Measurements from ENCODE around the gene ACOX2. TPM values are rescaled to one million over a fixed set of nuclear protein-coding genes. Genes with fewer than 3 reads are reported as not detected.

ACOX2 gene
- total and polyA plus RNA-seq, 10 of the 15 experiments (the other 5 are each of a cell fraction or from before 2014, with no cell fraction given): 0.72 TPM; not detected in 9

GRCh38 chr3:58518291-58518789 is 18.6 kb downstream of the ACOX2 start:
- Histone ChIP-seq H3K4me1 (ENCODE audit: control insufficient read depth, insufficient read depth, low read length) (no peaks in the 10 kb centered on the region), H3K36me3 (ENCODE audit: control insufficient read depth in 2 of 2, insufficient read depth in 2 of 2, low read length in 1 of 2) (no peaks in the 10 kb centered on the region), H3K27me3 (replicated peaks in 1 of 2; ENCODE audit: control insufficient read depth in 2 of 2, insufficient read depth in 2 of 2, low read length in 1 of 2) (peaks cover 0 to 4% of the 10 kb centered on the region in 2 experiments; a peak in 2 of 4 replicates), H3K79me2 (ENCODE audit: control insufficient read depth, insufficient read depth, low read length) (no peaks in the 10 kb centered on the region), H3K27ac (ENCODE audit: control insufficient read depth, insufficient read depth) (no peak overlapping the region), H3K4me2 (ENCODE audit: control insufficient read depth, insufficient read depth) (no peak overlapping the region), H3K9me3 (replicated peaks; ENCODE audit: control insufficient read depth, insufficient read depth, low read length) (no peaks in the 10 kb centered on the region), H3K9ac (ENCODE audit: control insufficient read depth, insufficient read depth, low read length) (no peak overlapping the region), H2AFZ (ENCODE audit: control insufficient read depth, low read depth, low read length) (no peak overlapping the region), H4K20me1 (ENCODE audit: control insufficient read depth, insufficient read depth) (no peaks in the 10 kb centered on the region), H3K4me3 (no peak overlapping the region)
- ChIA-PET RAD21 (ENCODE audit: unreplicated experiment) (no interaction called here), POLR2A (interaction anchor here (0.6 kb wide), 1 partner anchor 212 kb away, joined by 8 read pairs; the partner anchor contains the start of gene HTD2), CTCF (no interaction called here), SMC1A (ENCODE audit: uncharacterized antibody, unreplicated experiment) (no interaction called here)
- WGBS (ENCODE audit: insufficient coverage, insufficient replicate concordance, low lambda C conversion rate, missing lambda C conversion rate): 41% methylated on average over 3 of the region's 3 CpGs
- ATAC-seq (no peak), FAIRE-seq (no peak), DNase-seq (ENCODE audit: low read depth, low spot score) (no peak)
- TF ChIP-seq CHD4 (IDR thresholded peaks at IDR 0.05): no peak
- TF ChIP-seq, protein P1, sequence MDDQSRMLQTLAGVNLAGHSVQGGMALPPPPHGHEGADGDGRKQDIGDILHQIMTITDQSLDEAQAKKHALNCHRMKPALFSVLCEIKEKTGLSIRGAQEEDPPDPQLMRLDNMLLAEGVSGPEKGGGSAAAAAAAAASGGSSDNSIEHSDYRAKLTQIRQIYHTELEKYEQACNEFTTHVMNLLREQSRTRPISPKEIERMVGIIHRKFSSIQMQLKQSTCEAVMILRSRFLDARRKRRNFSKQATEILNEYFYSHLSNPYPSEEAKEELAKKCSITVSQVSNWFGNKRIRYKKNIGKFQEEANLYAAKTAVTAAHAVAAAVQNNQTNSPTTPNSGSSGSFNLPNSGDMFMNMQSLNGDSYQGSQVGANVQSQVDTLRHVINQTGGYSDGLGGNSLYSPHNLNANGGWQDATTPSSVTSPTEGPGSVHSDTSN (IDR thresholded peaks at IDR 0.05; ENCODE audit: insufficient replicate concordance, low read depth, low read length): no peak
- no peak for TF ChIP-seq MTA2 (IDR thresholded peaks at IDR 0.05; ENCODE audit: low read depth)
- TF ChIP-seq TCF7 (IDR thresholded peaks at IDR 0.05; ENCODE audit: borderline replicate concordance): no peak
- TF ChIP-seq, protein P2, sequence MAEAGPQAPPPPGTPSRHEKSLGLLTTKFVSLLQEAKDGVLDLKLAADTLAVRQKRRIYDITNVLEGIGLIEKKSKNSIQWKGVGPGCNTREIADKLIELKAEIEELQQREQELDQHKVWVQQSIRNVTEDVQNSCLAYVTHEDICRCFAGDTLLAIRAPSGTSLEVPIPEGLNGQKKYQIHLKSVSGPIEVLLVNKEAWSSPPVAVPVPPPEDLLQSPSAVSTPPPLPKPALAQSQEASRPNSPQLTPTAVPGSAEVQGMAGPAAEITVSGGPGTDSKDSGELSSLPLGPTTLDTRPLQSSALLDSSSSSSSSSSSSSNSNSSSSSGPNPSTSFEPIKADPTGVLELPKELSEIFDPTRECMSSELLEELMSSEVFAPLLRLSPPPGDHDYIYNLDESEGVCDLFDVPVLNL (IDR thresholded peaks at IDR 0.05; ENCODE audit: low read depth, low read length): no peak
- no peak for TF ChIP-seq ZZZ3 (IDR thresholded peaks at IDR 0.05; ENCODE audit: control insufficient read depth, insufficient read length, low read depth)
- BruUV-seq (replicated peaks): no TSS peak
- intact Hi-C loops (cut with micrococcal nuclease; ENCODE audit: unreplicated experiment): no loop called here
- in situ Hi-C loops (cut with MboI): no loop called here
